ENCODE results near the gene SORCS2.

DNA sequence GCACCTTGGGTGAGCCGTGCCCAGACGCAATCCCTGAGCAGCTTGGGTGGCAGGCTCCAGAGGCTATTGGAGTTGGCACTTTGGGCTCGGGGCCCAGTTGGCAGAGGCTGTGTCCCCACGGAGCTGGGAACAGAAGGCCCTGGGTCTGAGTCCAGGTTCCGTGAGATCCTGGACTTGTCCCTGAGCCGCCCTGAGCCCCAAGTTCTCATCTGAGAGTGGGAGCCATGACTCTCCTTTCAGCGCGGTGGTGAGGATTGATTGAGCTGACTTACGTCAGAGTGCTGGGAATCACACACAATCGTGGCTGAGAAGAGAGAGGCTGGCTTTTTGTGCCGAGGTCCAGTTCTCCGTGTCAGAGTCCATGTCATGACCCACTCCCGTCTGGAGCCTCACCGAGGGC lies 144.4 kb downstream of the SORCS2 start:
- TF ChIP-seq, protein P1, sequence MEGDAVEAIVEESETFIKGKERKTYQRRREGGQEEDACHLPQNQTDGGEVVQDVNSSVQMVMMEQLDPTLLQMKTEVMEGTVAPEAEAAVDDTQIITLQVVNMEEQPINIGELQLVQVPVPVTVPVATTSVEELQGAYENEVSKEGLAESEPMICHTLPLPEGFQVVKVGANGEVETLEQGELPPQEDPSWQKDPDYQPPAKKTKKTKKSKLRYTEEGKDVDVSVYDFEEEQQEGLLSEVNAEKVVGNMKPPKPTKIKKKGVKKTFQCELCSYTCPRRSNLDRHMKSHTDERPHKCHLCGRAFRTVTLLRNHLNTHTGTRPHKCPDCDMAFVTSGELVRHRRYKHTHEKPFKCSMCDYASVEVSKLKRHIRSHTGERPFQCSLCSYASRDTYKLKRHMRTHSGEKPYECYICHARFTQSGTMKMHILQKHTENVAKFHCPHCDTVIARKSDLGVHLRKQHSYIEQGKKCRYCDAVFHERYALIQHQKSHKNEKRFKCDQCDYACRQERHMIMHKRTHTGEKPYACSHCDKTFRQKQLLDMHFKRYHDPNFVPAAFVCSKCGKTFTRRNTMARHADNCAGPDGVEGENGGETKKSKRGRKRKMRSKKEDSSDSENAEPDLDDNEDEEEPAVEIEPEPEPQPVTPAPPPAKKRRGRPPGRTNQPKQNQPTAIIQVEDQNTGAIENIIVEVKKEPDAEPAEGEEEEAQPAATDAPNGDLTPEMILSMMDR (IDR thresholded peaks at IDR 0.05), result no peak
- no peak for TF ChIP-seq POLR2A (IDR thresholded peaks at IDR 0.05)
- TF ChIP-seq EP300 (IDR thresholded peaks at IDR 0.05; ENCODE audit: low read depth), result no peak
